GM06990 (cell line): ENCODE measurements around the gene RGS19.

Experiments
- DNase-seq: peaks from one replicate; pipeline ENCODE4 v3.0.0-alpha.2; 2011; ENCODE audit not compliant: insufficient read length; ENCODE audit errors: extremely low read depth
- H3K27me3 ChIP-seq: replicated peaks from 2 replicates; pipeline ENCODE4 v1.6.0; 2011; ENCODE audit warnings: low read length; ENCODE audit not compliant: control insufficient read depth, insufficient read depth
- H3K36me3 ChIP-seq: 2 replicates; pipeline ENCODE4 v1.5.1; 2011; ENCODE audit warnings: low read length; ENCODE audit not compliant: control insufficient read depth, insufficient read depth
- H3K4me3 ChIP-seq: replicated peaks from 2 replicates; pipeline ENCODE4 v1.5.1; 2011; ENCODE audit warnings: low read depth, mild to moderate bottlenecking, control low read depth, low read length
- TF ChIP-seq, protein P1 (sequence below): IDR thresholded peaks from 2 replicates; pipeline ENCODE4 v1.5.1; 2011; ENCODE audit warnings: low read length, control low read depth, mild to moderate bottlenecking, inconsistent platforms; ENCODE audit not compliant: insufficient read depth, poor library complexity, severe bottlenecking

The RGS19 gene

DNA sequence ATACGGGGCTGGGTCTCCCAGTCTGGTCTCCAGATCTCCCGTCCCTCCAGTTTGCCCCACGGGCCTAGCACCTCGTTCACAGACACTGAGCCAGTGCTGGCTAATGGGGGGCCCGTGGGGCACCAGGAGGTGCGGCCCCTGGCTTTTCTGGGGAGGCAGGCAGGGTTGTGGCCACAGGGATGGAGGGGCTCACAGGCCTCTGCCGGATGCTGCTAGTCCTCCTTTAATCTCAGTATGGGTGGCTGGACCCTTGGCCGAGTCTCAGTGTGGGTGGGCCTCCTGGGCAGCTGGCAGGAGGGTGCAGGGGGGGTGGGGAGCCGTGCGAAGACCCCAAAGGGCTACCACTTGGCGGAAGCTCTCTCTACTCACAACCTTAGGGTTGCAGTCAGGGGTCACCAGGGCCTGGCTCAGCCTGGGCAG lies 28.3 kb downstream of the RGS19 start:
- H3K36me3 ChIP-seq = no peaks in the 10 kb centered on the region
- TF ChIP-seq, protein P1, sequence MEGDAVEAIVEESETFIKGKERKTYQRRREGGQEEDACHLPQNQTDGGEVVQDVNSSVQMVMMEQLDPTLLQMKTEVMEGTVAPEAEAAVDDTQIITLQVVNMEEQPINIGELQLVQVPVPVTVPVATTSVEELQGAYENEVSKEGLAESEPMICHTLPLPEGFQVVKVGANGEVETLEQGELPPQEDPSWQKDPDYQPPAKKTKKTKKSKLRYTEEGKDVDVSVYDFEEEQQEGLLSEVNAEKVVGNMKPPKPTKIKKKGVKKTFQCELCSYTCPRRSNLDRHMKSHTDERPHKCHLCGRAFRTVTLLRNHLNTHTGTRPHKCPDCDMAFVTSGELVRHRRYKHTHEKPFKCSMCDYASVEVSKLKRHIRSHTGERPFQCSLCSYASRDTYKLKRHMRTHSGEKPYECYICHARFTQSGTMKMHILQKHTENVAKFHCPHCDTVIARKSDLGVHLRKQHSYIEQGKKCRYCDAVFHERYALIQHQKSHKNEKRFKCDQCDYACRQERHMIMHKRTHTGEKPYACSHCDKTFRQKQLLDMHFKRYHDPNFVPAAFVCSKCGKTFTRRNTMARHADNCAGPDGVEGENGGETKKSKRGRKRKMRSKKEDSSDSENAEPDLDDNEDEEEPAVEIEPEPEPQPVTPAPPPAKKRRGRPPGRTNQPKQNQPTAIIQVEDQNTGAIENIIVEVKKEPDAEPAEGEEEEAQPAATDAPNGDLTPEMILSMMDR = no peak
- no peak overlapping the region for H3K4me3 ChIP-seq
- H3K27me3 ChIP-seq = no peaks in the 10 kb centered on the region; the same call in 1 of the 2 replicates
- DNase-seq = no peak

DNA sequence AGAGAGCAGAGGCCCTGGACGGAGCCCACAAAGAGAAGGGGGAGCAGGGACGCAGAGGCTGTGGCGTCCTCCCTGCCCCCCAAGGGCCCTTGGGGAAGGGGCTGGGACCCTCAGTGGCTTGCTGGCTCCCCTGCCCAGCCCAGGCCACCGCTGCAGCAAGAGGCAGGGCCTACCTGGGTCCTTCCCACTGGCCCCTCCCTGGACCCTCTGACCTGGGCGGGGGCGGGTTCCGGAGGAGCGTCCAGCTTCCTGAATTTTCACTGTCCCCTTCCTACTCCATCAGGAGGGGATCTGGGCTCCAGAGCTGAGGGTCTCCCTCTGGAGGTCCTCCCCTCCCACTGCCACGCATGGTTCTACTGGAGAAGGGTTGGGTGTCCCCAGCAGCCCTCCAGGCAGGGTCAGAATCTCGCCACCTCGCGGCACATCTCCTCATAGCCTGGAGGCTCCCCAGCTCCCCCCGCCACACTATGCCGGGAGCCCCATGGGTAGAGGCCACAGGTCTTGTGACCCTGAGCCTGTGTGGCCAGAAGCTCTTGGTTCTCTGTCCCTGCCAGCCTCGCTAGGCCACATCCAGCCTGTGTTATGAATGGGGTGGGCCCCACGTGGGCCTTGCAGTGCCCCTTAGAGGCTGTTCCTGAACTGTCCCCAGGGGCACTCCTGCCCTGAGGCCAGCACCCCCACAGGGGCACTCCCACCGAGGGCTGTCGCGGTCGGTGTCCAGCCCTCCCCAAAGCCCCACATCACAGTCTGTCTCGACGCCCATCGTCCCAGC lies 28.9 kb downstream of the RGS19 start:
- DNase-seq = no peak
- Histone ChIP-seq H3K27me3 (no peaks in the 10 kb centered on the region; the same call in 1 of the 2 replicates), H3K36me3 (no peaks in the 10 kb centered on the region), H3K4me3 (no peak overlapping the region)
- TF ChIP-seq, protein P1 = no peak

DNA sequence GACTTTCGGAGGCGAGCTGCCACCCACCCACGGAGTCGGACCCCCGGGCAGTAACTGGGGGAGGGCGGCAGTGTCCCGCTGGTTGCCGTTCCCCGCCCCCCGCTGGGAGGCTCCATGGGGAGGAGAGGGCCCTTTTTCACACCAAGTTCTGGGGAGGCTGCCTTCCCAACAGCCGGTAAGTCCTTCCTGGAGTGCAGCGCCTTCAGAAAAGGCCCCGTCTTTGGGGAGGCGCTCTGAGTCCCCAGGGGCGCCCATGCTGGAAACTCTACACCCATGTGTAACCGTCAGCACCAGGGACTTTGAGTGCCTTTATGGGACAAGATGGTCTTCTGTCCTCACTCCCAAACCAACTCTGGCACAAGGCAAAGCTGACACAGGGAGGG lies 29.4 kb downstream of the RGS19 start:
- H3K27me3 ChIP-seq = no peaks in the 10 kb centered on the region; the same call in 1 of the 2 replicates
- no peak overlapping the region for H3K4me3 ChIP-seq
- no peak for DNase-seq
- H3K36me3 ChIP-seq = no peaks in the 10 kb centered on the region
- TF ChIP-seq, protein P1 = no peak

DNA sequence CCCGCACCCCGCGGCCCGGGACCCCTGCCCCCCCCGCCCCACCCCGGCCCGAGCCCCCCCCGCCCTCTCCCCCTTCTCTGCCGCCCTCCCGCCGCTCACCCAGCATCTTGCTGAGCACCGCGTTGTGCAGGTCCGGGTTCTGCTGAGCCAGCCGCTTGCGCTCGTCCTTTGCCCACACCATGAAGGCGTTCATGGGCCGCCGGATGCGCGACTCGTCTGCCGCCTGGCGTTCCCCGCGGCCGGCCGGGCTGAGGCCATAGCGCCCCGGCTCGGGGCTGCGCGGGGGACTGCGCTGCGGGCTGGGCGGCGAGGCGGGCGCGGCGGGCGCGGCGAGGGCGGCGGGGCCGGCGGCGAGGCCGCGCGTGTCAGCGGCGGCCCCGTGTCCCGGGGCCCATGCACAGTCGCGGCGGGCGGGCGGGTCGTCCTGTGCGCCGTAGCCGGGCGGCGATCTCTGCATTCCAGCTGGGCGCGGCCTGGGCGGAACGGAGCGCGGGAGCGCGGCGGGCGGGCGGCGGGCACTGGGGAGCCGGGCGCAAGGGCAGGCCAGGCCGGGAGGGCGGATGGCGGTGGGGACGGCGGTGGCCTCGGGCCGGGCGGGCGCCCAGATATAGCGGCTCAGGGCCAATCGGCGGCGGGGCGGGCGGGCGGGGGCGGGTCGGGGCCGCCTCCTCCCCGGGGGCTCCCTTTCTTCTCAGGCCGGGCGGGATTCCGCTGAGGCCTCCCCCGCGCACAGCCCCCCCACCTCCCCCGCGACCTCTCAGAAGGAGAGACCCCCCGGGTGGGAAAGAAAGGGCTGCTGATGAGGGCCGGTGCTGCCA lies 30.0 kb downstream of the RGS19 start, which contains the start of gene SOX18:
TSS of gene SOX18 (minus strand) at position 580 of the 818 bp plus-strand sequence. CDS start at position 457, 123 bp downstream.
- Histone ChIP-seq H3K27me3 (no peaks in the 10 kb centered on the region; the same call in 1 of the 2 replicates), H3K36me3 (no peaks in the 10 kb centered on the region), H3K4me3 (no peak within 1 kb of the TSS)
- TF ChIP-seq, protein P1 = peak; percentile 23
- DNase-seq = no peak

DNA sequence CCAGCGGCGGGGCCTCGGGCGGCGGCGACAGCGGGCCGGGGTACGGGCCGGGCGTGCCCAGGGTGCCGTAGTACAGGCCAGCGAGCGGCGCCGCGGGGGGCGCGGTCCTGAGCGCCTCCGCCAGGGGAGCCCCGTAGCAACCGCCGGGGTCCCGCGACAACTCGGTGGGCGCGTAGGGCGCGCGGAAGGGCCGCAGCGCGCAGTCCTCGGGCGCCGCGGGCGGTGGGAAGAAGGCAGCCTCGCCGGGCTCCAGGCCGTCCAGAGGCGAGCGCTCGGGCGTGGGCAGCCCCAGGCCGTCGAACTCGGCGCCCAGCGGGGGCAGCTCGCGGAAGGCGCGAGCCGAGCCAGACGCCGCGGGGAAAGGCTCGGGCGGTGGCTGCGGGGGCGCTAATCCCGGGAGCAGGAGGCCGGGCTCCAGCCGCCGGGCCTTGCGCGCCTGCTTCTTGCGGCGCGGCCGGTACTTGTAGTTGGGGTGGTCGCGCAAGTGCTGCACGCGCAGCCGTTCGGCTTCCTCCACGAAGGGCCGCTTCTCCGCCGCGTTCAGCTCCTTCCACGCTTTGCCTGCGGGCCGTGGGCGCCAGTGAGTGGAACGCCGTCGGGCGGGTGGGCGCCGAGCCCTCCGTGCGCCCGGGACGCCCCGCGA lies 30.8 kb downstream of the RGS19 start:
- no peak overlapping the region for H3K4me3 ChIP-seq
- no peak for DNase-seq
- TF ChIP-seq, protein P1 = no peak
- H3K36me3 ChIP-seq = no peaks in the 10 kb centered on the region
- no peaks in the 10 kb centered on the region; the same call in 1 of the 2 replicates for H3K27me3 ChIP-seq
